Lower leg skin (tissue), 4 donors: ENCODE data around the gene PRELID1. TPM values are rescaled to one million over a fixed set of nuclear protein-coding genes. Genes with fewer than 3 reads are reported as not detected.
"Not testable (repeated sequence)": the region's sequence is repeated elsewhere in the genome, so short reads cannot be mapped to it uniquely, and the experiment has no call there.

Experiments used
- DNase-seq, 2 donors: peaks; one replicate each; pipeline ENCODE4 v3.0.0-alpha.2; 2019; ENCODE audit warnings: low spot score in 2 of 2
- H3K4me3 ChIP-seq: fragments of 200-600 bp; sonication (generic); 2 replicates; pipeline ENCODE4 v1.5.1; 2017; ENCODE audit warnings: mild to moderate bottlenecking, low read depth; ENCODE audit not compliant: poor library complexity, severe bottlenecking
- CTCF ChIP-seq, 3 donors: fragments of 450-650 bp; IDR thresholded peaks; one replicate each; pipeline ENCODE4 v1.5.1; 2016; ENCODE audit warnings: antibody characterized with exemption in 3 of 3, mild to moderate bottlenecking in 3 of 3, moderate library complexity in 2 of 3
- POLR2A ChIP-seq, 2 donors: fragments of 450-650 bp; IDR thresholded peaks; one replicate each; pipeline ENCODE4 v1.6.1; 2016 to 2017; ENCODE audit warnings: antibody characterized with exemption in 2 of 2, mild to moderate bottlenecking in 1 of 2, moderate library complexity in 1 of 2
- WGBS, 2 donors: methylation state at CpG; one replicate each; pipeline ENCODE4 v1.1.5; 2018; 5-methylcytosine and 5-hydroxymethylcytosine counted together
- intact Hi-C: fragments of 100-400 bp; cut with DNase I; formaldehyde crosslinking; loops from one replicate; pipeline ENCODE4 v1.15.0; 2023; ENCODE audit warnings: low total_unique reads
- total RNA-seq, 4 donors: library from RNA; depleted of rRNA; stranded (reverse); fragments of >200 nt; gene quantifications; one replicate each; pipeline ENCODE4 v1.1.0, GENCODE V29; 2016

PRELID1 gene
- total RNA-seq, 4 donors from 2014 or later = 60.7 to 122 (median 96.7) TPM

DNA sequence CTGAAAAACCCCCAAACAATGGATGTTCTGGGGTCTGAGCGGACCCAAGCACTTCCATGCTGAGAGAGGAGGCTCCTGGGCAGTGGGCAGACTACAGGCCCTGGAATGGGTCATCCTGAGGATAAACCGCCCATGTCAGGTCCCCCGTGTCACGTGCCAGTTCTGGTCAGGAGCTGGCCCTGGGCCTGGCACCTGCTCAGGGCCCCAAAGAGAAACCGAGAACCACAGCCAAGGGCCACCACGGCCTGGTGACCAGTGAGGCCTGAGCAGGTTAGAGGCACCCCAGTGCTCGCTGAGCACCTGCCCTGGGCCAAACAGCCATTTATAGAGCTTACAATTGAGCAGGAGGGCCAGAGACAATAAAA, 32.1 kb downstream of the PRELID1 start:
- 94% methylated on average over 6 to 7 of the region's 7 CpGs for WGBS, 2 donors
- intact Hi-C loops = no loop called here
- TF ChIP-seq POLR2A (IDR thresholded peaks at IDR 0.05) = no peak
- TF ChIP-seq CTCF (IDR thresholded peaks at IDR 0.05) = no peak
- DNase-seq = no peak
- H3K4me3 ChIP-seq = no peak overlapping the region

- H3K4me3 ChIP-seq = no peak overlapping the region
- intact Hi-C loops = no loop called here
- DNase-seq = no peak
- WGBS, 2 donors = 65 to 75% methylated on average over 12 of the region's 12 CpGs
- TF ChIP-seq POLR2A (IDR thresholded peaks at IDR 0.05) = no peak
- no peak for TF ChIP-seq CTCF (IDR thresholded peaks at IDR 0.05)
Observed at GRCh38 chr5:177336112-177336511, 32.5 kb downstream of the PRELID1 start.

DNA sequence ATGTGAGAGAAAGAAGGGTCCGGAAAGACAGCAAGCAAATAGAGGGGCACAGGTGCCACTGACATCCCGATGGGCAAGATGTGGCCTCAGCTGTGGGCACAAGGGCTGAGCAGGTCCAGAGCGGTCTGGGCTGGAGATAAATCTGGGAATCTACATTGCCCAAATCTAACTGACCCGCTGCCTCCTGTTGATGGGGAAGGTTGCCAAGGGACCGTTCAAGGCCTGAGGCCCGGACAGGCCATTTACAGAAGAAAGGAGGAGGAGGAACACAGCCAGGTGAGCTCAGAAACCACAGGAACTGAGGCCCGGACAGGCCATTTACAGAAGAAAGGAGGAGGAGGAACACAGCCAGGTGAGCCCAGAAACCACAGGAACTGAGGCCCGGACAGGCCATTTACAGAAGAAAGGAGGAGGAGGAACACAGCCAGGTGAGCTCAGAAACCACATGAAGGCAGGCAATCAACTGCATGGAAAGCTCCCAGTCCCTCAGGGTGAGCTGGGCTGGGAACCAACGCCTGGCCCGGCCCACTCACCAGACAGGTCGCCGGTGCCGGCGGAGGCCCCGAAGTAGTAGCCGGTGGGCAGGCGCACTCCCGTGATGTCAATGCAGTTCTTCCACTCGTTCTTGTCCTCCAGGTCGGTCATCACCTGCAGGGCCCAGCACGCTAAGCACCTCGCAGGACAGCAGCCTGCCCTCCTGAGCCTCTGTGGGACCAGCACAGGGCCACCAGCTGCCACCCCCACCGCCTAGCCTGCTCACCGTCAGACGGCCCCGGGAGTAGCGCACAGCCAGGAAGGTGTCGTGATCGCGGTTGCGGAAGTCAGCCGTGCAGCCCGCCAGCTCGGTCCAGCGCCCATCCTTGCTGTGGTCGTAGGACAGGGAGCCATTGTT, 33.2 kb downstream of the PRELID1 start:
- 86 to 93% methylated on average over 25 to 36 of the region's 36 CpGs for WGBS, 2 donors
- H3K4me3 ChIP-seq = no peak overlapping the region
- DNase-seq = no peak
- no peak for TF ChIP-seq CTCF (IDR thresholded peaks at IDR 0.05)
- TF ChIP-seq POLR2A (IDR thresholded peaks at IDR 0.05) = no peak
- intact Hi-C loops = no loop called here

- intact Hi-C loops = no loop called here
- no peak for DNase-seq
- no peak overlapping the region for H3K4me3 ChIP-seq
- TF ChIP-seq POLR2A (IDR thresholded peaks at IDR 0.05) (no peak), CTCF (IDR thresholded peaks at IDR 0.05) (no peak)
- WGBS, 2 donors = 86 to 88% methylated on average over 21 to 22 of the region's 22 CpGs
Observed at GRCh38 chr5:177338251-177339106, 34.9 kb downstream of the PRELID1 start.

DNA sequence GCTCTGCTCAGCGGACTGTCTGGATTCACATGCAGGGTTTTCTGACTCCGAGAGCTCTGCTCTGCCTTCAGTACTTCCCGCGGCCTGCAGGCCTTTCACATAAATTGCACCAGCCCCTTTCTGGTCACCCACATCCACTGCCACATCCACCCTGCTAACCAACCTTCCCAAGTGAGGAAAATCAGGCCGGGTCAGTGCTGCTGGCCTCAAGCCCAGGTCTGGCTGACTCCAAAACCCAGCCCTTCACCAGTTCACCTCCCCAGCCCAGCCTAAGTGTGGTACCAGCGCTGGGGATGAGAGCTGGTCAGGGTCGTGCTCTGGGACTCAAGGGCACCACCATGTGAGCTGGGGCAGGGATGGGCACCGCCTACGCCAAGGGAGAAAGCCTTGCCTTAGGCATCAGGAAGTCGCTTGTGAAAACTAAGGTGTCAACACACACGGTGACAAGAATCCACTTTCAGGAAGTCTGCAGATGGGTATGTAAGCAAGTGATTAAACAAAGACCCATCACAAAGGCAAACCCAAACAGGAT, 35.6 kb downstream of the PRELID1 start:
- TF ChIP-seq CTCF (IDR thresholded peaks at IDR 0.05) = no peak
- no peak for TF ChIP-seq POLR2A (IDR thresholded peaks at IDR 0.05)
- intact Hi-C loops = no loop called here
- no peak overlapping the region for H3K4me3 ChIP-seq
- 70 to 80% methylated on average over 10 to 11 of the region's 11 CpGs for WGBS, 2 donors
- no peak for DNase-seq

- DNase-seq, H3K4me3 ChIP-seq, intact Hi-C loops: not testable (repeated sequence)
- WGBS, 2 donors = 93 to 95% methylated on average over 14 of the region's 14 CpGs
Observed at GRCh38 chr5:177343000-177343399, 39.4 kb downstream of the PRELID1 start.
